ENCODE data around the gene ZDHHC5. TPM values are rescaled to one million over a fixed set of nuclear protein-coding genes. Genes with fewer than 3 reads are reported as not detected.

The ZDHHC5 gene
- total RNA-seq, 1 donor from 2014 or later = 20.5 TPM

GRCh38 chr11:57729479-57729878, 61.6 kb downstream of the ZDHHC5 start:
- no peak for DNase-seq (ENCODE audit: low spot score)

- DNase-seq (ENCODE audit: low spot score) = no peak
Observed at GRCh38 chr11:57732661-57733060, 64.7 kb downstream of the ZDHHC5 start.

GRCh38 chr11:57735619-57736298, 67.8 kb downstream of the ZDHHC5 start:
- DNase-seq (ENCODE audit: low spot score) = no peak

- DNase-seq (ENCODE audit: low spot score) = peak; percentile 99
Observed at GRCh38 chr11:57741132-57742086, 73.5 kb downstream of the ZDHHC5 start, which contains the start of gene SELENOH. SELENOH (plus strand) TSS chr11:57741491; CDS start chr11:57741596, 105 bp downstream.

GRCh38 chr11:57742087-57742452, 74.2 kb downstream of the ZDHHC5 start:
- no peak for DNase-seq (ENCODE audit: low spot score)

GRCh38 chr11:57744357-57744756, 76.4 kb downstream of the ZDHHC5 start:
- no peak for DNase-seq (ENCODE audit: low spot score)

GRCh38 chr11:57745206-57745605, 77.3 kb downstream of the ZDHHC5 start:
- no peak for DNase-seq (ENCODE audit: low spot score)

- no peak for DNase-seq (ENCODE audit: low spot score)
Observed at GRCh38 chr11:57746920-57747319, 79.0 kb downstream of the ZDHHC5 start.

Other genes with a start within 250 kb of the ZDHHC5 start
- gene SLC43A3, start 241.0 kb upstream of the ZDHHC5 start, total RNA-seq (ENCODE audit: insufficient read depth, low replicate concordance) = 57.5 TPM
- gene RTN4RL2, start 207.6 kb upstream of the ZDHHC5 start, total RNA-seq (ENCODE audit: insufficient read depth, low replicate concordance) = not detected
- gene SLC43A1, start 152.4 kb upstream of the ZDHHC5 start, total RNA-seq (ENCODE audit: insufficient read depth, low replicate concordance) = 12.5 TPM
- gene TIMM10, start 137.4 kb upstream of the ZDHHC5 start, total RNA-seq (ENCODE audit: insufficient read depth, low replicate concordance) = 7.0 TPM
- not detected for gene SMTNL1, start 130.5 kb upstream of the ZDHHC5 start, total RNA-seq (ENCODE audit: insufficient read depth, low replicate concordance)
- 26.5 TPM for gene UBE2L6, start 100.4 kb upstream of the ZDHHC5 start, total RNA-seq (ENCODE audit: insufficient read depth, low replicate concordance)
- gene SERPING1, start 70.4 kb upstream of the ZDHHC5 start, total RNA-seq (ENCODE audit: insufficient read depth, low replicate concordance) = 31.8 TPM
- 3.4 TPM for gene YPEL4, start 18.2 kb upstream of the ZDHHC5 start, total RNA-seq (ENCODE audit: insufficient read depth, low replicate concordance)
- 22.6 TPM for gene CLP1, start 10.4 kb upstream of the ZDHHC5 start, total RNA-seq (ENCODE audit: insufficient read depth, low replicate concordance)
- gene MED19, start 44.1 kb downstream of the ZDHHC5 start, total RNA-seq (ENCODE audit: insufficient read depth, low replicate concordance) = 13.5 TPM
- 32.7 TPM for gene TMX2, start 44.5 kb downstream of the ZDHHC5 start, total RNA-seq (ENCODE audit: insufficient read depth, low replicate concordance)
- gene SELENOH, start 73.4 kb downstream of the ZDHHC5 start, total RNA-seq (ENCODE audit: insufficient read depth, low replicate concordance) = 78.7 TPM
- 3.1 TPM for gene BTBD18, start 83.7 kb downstream of the ZDHHC5 start, total RNA-seq (ENCODE audit: insufficient read depth, low replicate concordance)
- 180 TPM for gene CTNND1, start 93.7 kb downstream of the ZDHHC5 start, total RNA-seq (ENCODE audit: insufficient read depth, low replicate concordance)

Measured in umbilical cord (tissue), 2 donors.